ENCODE measurements around the gene CSNK2B. TPM values are rescaled to one million over a fixed set of nuclear protein-coding genes. Genes with fewer than 3 reads are reported as not detected.

Gene CSNK2B
- polyA plus RNA-seq, 1 donor (not counting 4 experiments of a cell fraction or from before 2014, with no cell fraction given) = 43.7 TPM

DNA sequence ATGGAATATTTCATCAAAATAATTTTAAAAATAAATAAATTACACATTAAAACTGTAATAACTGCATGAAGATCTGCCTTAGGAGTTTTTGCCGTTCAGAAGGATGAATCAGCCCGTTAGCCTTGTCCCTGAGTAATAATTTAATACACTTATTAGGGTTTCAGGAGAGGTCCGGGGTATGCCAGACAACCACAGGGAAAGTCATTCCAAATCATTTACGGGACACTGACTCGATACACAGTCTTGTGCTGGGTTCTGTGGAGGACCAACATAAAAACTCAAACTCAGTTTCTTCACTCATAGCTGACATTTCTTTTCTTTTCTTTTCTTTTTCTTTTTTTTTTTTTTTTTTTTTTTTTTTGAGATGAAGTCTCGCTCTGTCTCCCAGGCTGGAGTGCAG lies 40.1 kb downstream of the CSNK2B start:
- Histone ChIP-seq H3K4me2 (ENCODE audit: control insufficient read depth, extremely low read depth, insufficient read depth, low read depth, low read length) (no peak overlapping the region), H3K9ac (ENCODE audit: control insufficient read depth, extremely low read depth, insufficient read depth, low read length) (no peak overlapping the region), H3K36me3 (ENCODE audit: control insufficient read depth in 2 of 2, extremely low read depth in 1 of 2, insufficient read depth in 2 of 2, low read length in 2 of 2) (no peaks in the 10 kb centered on the region), H3K27me3 (ENCODE audit: control insufficient read depth, extremely low read depth, insufficient read depth, low read length) (no peaks in the 10 kb centered on the region), H3K4me1 (ENCODE audit: control insufficient read depth, extremely low read depth, insufficient read depth, low read length) (peaks cover 11% of the 10 kb centered on the region), H2AFZ (ENCODE audit: control insufficient read depth, low read length) (no peak overlapping the region), H3K9me1 (ENCODE audit: control insufficient read depth, extremely low read depth, insufficient read depth, low read length) (no peaks in the 10 kb centered on the region), H4K20me1 (ENCODE audit: control insufficient read depth, extremely low read depth, insufficient read depth, low read length) (no peaks in the 10 kb centered on the region), H3K4me3 (ENCODE audit: control insufficient read depth in 2 of 3, extremely low read depth in 1 of 3, insufficient read depth in 2 of 3, low read depth in 1 of 3, low read length in 3 of 3) (no peak overlapping the region), H3K79me2 (ENCODE audit: control insufficient read depth, insufficient read depth, low read length) (peaks cover 17% of the 10 kb centered on the region), H3K9me3 (ENCODE audit: control insufficient read depth, low read depth, low read length) (no peaks in the 10 kb centered on the region), H3K27ac (ENCODE audit: control insufficient read depth, insufficient read depth, low read length) (no peak overlapping the region)
- no peak for TF ChIP-seq EZH2 (IDR thresholded peaks at IDR 0.05; ENCODE audit: low read length)
- no peak for TF ChIP-seq CTCF (optimal IDR thresholded peaks at IDR 0.05 in 1 of 3, IDR thresholded peaks at IDR 0.05 in 1 of 3, conservative IDR thresholded peaks at IDR 0.05 in 1 of 3; ENCODE audit: extremely low read depth in 1 of 3, insufficient read depth in 2 of 3, low read length in 3 of 3)
- dilution Hi-C loops (cut with MboI; ENCODE audit: extremely low pct_ligation_motif_present, low sequenced_read_pairs) = no loop called here
- DNase-seq (ENCODE audit: low read depth, low spot score) (no peak), FAIRE-seq (no peak)

GRCh38 chr6:31706599-31706998 lies 40.7 kb downstream of the CSNK2B start, which contains the start of gene LY6G6F:
LY6G6F (plus strand) TSS chr6:31706866; CDS start chr6:31706907, 41 bp downstream.
- no peak within 1 kb of the TSS for H3K9ac ChIP-seq (ENCODE audit: control insufficient read depth, extremely low read depth, insufficient read depth, low read length)
- no peaks in the 10 kb centered on the region for H3K9me3 ChIP-seq (ENCODE audit: control insufficient read depth, low read depth, low read length)
- no peak for DNase-seq (ENCODE audit: low read depth, low spot score)
- no peaks in the 10 kb centered on the region for H4K20me1 ChIP-seq (ENCODE audit: control insufficient read depth, extremely low read depth, insufficient read depth, low read length)
- no peak within 1 kb of the TSS for H3K27ac ChIP-seq (ENCODE audit: control insufficient read depth, insufficient read depth, low read length)
- no peak within 1 kb of the TSS for H3K4me2 ChIP-seq (ENCODE audit: control insufficient read depth, extremely low read depth, insufficient read depth, low read depth, low read length)
- H2AFZ ChIP-seq (ENCODE audit: control insufficient read depth, low read length) = no peak within 1 kb of the TSS
- FAIRE-seq = no peak
- no peaks in the 10 kb centered on the region for H3K9me1 ChIP-seq (ENCODE audit: control insufficient read depth, extremely low read depth, insufficient read depth, low read length)
- no peak within 1 kb of the TSS for H3K4me3 ChIP-seq (ENCODE audit: control insufficient read depth in 2 of 3, extremely low read depth in 1 of 3, insufficient read depth in 2 of 3, low read depth in 1 of 3, low read length in 3 of 3)
- dilution Hi-C loops (cut with MboI; ENCODE audit: extremely low pct_ligation_motif_present, low sequenced_read_pairs) = no loop called here
- H3K4me1 ChIP-seq (ENCODE audit: control insufficient read depth, extremely low read depth, insufficient read depth, low read length) = peaks cover 16% of the 10 kb centered on the region
- no peaks in the 10 kb centered on the region for H3K27me3 ChIP-seq (ENCODE audit: control insufficient read depth, extremely low read depth, insufficient read depth, low read length)
- no peaks in the 10 kb centered on the region for H3K36me3 ChIP-seq (ENCODE audit: control insufficient read depth in 2 of 2, extremely low read depth in 1 of 2, insufficient read depth in 2 of 2, low read length in 2 of 2)
- no peak for TF ChIP-seq CTCF (optimal IDR thresholded peaks at IDR 0.05 in 1 of 3, IDR thresholded peaks at IDR 0.05 in 1 of 3, conservative IDR thresholded peaks at IDR 0.05 in 1 of 3; ENCODE audit: extremely low read depth in 1 of 3, insufficient read depth in 2 of 3, low read length in 3 of 3)
- TF ChIP-seq EZH2 (IDR thresholded peaks at IDR 0.05; ENCODE audit: low read length) = no peak
- peaks cover 11% of the 10 kb centered on the region for H3K79me2 ChIP-seq (ENCODE audit: control insufficient read depth, insufficient read depth, low read length)

Data from keratinocyte (primary cell).